EL (cell line): ENCODE data around the gene JAG2.

Experiments
- DNase-seq: peaks from one replicate; pipeline ENCODE4 v3.0.0-alpha.2; 2016

Gene JAG2

DNA sequence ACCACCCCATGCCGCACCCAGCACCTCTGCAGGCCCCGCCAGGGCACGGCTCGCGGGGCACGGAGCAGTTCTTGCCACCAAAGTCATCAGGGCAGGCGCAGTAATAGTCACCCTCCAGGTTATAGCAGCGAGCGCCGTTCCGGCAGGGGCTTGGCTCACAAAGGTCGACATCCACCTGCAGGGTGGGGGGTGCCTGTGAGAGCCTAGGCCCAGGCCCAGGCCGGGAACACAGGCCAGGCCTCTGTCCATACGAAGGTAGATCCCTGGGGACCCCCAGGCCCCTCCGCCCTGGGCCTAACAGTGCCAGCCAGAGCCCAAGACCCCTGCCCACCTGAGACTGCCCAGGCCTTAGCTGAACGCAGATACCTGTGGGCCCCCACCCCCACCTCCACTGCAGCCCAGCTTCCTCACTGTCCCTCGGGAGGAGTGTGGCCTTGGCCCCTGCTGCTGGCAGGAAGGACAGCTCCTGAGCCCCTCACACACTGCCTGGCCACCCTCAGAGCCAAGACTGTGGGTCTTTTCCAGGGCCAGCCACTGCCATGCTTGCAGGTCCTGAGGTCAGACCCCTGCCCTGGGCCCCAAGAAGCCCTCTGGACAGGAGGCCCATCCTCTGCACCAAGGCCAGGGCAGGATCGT, 19.3 kb downstream of the JAG2 start:
- DNase-seq = no peak

DNA sequence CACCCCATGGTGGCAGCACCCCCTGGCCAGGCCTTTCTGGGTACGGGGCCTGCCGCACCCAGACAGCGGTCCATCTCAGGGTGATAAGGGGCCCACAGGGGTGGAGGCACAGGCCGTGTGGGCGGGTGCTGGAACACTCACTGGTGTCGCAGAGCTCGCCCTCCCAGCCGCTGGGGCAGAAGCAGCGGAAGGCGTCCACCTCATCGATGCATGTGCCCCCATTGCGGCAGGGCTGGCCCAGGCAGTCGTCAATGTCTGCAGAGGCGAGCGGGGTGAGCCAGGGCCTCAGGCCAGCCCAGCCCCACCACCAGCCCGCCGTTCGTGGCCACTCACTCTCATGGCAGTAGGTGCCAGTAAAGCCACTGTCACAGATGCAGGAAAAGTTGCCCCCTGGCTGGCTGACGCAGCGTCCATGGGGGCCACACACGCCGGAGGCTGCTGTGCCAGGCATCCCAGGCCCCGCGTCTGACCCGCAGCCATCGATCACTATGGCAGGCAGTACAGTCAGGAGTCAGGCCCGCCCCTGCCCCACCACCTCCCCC, 19.9 kb downstream of the JAG2 start:
- DNase-seq = no peak

DNA sequence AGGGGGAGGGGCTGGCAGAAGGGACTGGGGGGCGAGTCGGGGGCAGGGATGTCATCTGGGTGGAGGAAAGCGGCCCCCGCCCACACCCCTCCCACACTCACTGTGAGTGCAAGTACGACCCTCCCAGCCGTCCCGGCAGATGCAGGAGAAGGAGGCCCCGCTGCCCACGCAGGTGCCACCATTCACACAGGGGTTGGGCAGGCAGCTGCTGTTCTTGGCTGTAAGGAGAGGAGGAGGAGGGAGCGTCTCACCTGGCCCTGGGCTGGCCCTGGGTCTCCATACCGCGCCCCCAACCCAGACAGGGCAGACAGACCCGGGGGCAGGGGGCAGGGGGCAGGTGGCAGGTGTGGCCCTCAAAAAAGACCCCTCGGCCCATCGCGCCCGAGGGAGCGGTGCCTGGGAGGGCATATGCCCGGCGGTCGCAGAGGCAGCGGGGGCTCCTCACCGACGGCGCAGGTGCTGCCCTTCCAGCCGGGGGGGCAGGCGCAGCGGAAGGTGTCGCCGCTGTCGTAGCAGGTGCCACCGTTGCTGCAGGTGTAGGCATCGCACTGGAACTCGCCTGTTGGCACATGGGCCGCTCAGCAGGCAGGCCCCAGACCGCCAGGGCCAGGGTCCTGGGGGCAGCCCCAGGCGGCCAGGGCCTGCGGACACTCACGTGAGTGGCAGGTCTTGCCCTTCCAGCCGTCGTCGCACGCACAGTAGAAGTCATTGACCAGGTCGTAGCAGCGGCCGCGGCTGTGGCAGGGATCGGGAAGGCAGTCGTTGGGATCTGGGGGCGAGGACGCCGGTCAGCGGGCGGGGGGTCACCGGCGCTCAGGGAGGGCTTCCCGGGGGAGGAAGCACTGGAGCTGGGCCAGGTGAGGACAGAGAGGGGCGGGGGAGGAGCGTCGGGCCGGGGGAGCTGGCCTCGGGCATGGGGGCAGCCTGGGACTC, 20.6 kb downstream of the JAG2 start:
- no peak for DNase-seq

DNA sequence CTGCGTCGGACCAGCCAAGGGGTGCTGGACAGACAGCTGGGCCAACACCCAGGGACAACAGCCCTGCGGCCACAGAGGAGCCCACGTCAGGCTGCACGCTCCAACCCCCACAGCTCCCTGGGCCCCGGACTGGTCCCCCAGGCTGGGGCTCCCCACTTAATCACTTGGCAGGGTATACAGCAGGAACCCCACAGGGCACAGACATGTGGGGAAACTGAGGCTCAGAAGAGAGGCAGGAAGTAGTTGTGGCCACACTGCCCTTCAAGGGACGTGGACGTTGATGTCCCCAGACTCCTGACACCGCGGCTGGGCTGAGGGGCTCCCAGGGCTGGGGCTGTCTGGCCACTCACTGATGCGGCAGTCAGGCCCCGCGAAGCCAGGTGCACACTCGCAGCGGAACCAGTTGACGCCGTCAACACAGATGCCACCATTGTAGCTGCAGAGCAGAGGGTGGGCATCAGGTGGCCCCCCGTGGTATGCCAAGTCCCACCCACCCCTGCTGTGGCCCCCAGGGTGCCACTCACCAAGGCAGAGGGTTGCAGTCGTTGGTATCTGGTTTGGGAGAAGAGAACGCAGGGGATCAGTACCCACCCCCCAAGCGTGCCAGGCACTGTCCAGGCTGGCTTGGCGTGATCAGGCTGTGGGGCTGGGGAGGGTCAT, 21.5 kb downstream of the JAG2 start:
- no peak for DNase-seq

DNA sequence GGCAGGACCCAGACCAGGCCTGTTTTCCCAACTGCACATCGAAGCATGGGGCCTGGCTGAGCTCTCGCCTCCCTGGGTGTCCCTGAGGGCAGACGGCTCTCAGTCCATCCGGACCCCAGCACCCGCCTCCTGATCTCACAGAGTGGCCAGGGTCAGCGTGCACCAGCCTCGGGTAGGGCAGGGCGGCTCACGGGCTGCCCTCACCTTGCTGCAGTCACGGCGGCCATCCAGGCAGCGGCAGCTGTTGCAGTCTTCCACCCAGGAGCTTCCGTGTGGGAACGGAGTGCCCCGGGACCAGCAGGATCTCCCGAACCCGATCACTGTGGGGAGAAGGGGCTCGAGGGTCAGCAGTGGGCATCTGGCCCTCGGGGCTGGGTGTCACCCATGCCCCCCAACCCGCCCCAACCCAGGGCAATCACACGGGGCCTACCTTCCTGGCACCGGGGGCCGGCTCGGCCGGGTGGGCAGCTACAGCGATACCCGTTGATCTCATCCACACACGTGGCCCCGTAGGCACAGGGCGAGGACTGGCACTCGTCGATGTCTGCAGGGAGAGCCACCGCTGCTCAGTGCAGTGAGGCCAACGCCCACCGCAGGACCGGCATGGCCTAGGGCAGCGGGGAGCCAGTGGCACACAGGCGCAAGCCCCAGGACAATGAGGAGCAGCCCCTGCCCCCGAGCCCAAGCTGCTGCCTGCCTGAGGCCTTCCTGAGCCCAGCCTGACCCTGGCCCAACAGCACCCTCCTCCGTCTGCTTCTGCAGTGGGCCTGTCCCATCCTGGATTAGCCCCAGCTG, 22.2 kb downstream of the JAG2 start:
- DNase-seq = no peak

DNA sequence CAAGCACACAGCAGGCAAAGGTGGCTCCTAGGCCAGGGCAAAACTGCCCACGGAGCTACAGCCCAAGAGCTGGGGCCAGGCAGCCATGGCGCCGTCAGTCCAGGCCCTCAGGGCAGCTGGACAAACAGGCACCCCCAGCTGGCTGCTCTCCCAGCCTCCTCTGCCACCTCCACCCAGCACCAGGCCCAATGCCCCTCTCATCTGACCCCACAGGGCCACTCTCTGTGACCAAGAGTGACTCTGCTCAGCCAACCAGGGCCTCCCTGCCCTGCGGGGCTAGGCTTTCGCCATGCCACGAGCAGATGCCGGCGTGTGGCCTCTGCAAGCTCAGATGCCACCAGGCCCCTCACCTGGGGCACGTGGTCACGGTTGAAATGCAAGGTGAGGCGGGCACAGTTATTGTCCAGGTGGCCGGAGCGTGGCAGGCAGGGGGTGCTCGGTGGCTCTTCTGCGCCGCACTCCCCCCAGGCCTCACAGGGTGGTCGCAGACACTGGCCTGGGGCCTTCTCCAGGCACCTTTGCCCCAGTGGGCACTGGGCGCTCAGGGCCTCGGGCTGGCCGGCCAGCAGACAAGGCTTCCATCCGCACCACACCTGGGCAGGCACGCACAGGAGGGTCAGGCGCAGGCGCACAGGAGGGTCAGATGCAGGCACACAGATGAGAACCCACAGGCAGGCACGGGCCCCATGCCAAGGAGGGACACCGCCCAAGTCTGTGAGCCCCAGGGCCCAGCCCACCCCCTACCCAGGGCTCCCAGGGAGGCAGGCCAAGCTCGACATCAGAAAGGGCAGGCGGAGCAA, 23.0 kb downstream of the JAG2 start:
- DNase-seq = no peak

DNA sequence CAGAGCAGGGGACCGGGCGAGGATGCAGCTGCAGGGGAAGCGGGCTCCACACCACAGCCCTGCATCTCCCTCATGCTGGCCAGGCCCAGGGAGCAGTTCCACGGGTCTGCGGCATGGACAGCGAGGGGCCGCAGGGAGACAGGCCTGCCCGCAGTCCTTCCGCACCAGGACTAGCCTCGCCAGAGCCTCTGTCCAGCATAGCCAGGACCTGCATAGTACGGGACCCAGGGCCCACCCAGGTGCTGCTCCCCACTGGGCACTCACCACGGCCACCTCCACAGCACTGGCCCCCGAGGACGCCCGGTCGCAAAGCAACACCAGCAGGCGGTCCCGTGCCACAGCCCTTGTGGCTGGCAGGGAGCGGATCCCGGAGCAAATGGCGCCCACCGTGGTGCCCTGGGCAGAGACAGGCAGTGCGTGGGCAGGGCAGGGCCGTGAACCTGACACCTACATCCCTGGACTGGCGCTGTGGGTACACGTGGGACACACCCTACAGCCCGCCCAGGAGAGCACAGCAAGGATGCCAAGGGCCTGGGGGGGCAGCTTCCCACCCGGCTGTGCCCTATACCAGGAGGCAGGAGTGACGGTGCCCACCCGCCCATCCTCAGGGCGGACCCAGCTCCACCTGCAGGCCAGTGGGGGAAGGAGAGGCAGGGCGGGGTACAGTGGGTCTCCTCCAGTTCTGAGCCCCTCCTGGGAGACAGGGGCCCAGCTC, 23.8 kb downstream of the JAG2 start:
- DNase-seq = no peak

DNA sequence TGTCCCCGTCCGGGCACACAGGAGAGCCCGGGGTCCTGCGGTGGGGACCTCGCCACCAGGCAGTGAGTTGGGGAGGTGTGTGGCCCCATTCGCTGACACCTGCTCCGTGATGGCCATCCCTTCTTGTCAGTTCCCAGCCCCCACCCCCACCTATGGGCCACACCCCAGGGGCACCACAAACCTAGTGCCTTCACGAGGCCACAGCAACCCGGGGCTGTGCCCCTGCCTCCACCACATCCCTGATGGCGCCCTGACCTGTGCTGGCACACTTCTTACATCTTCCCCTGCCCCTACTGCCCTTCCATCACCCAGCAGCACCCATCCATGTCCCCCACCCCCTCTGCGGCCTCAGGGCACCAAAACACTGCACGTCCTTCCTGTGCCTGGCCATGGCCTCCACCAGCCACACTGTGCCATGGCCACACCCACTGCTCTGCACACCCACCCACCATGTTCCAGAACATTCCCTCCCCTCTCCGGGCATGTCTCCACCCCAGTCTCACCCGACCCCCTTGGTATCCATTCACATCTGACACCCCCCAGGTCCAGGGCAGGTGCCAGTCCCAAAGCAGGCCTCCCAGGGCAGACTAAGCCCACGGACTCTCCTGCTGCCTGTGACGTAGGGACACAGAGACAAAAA, 24.4 kb downstream of the JAG2 start:
- DNase-seq = no peak

DNA sequence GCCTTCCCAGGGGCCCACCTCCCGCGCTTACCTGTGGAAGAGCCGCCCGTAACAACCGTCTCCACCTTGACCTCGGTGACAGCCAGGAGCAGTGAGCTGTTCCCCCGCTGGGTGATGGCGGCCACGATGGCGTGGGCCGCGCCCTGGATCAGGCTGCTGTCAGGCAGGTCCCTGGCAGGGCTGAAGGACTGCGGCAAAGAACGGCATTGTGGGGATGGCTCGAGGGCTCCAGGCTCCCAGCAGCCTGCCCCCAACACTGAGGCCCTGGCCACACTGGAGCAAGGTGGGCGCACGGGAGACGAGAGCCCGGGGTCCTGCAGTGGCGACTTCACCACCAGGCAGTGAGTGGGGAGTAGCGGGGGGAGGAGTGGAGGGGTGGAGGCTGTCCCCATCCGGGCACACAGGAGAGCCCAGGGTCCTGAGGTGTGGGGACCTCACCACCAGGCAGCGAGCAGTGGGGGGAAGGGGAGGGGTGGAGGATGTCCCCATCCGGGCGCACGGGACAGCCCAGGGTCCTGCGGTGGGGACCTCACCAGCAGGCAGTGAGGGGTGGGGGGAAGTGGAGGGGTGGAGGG, 25.0 kb downstream of the JAG2 start:
- no peak for DNase-seq

DNA sequence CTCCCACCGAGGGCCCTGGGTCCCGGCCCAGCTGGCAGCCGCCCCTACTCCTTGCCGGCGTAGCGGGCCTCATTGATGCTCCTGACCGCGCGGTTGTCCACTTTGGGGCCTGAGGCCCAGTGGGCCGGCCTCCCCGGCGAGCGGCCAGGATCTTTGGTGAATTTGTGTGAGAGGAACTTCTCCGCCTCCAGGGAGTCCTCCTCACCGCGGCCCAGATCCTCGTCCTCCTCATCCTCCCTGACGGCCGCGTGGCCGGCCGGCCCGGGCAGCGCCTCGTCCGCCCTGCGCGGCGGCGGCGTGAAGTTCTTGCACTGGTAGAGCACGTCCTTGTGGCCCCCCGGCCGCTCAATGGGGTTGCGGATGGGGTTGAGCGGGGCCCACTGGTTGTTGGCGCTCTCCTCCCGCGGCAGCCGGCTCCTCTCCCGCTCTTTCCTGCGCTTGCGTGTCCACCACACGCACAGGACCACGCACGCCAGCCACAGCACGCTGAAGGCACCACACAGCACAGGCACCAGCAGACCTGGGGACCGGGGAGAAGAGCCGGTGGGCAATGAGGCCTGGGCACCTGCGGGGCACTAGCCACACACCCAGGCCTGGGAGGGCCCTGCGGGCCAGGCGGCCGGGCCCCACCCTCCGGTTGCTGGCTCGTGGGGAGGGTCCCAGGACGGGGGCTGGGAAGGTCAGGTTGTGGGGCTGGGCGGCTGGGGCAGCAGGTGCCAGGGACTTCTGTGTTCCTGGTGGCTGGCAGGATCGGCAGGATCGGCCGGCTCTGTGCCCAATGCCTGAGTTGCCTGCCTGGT, 25.7 kb downstream of the JAG2 start:
- no peak for DNase-seq

DNA sequence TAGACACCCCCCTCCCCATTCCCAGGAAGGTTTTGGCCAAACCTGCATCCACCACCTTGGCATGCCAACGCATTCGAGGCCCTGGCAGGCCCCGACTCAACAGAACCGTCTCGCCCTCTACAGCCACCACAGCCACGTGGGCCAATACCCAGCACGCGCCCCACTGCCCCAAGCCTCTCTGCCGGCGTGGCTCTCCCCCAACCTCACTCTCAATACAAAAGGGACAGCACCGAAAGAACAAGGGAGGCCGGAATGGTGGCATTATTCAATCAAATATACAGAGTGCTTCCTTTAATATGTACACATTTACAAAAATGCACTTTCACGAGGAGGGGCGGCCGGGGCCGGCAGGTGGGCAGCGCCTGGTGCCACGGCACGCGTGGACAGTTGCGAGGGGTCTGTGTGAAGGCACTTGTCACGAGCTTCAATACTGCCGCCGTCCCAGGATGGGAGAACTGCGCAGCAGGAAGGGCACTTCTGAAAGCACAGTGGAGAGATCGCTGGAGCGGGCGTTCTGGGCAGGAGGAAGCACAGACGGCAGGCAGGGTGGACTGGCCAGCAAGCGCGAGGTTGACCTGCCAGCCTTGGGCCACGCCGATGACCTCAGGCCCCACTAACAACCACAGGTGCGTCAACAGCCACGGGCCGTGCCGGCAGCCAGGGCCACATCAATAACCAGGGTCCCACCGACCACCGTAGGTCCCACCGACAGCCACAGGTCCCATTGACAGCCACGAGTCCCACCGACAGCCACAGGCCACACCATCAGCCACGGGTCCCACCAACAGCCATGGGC, 26.9 kb downstream of the JAG2 start:
- DNase-seq = no peak

DNA sequence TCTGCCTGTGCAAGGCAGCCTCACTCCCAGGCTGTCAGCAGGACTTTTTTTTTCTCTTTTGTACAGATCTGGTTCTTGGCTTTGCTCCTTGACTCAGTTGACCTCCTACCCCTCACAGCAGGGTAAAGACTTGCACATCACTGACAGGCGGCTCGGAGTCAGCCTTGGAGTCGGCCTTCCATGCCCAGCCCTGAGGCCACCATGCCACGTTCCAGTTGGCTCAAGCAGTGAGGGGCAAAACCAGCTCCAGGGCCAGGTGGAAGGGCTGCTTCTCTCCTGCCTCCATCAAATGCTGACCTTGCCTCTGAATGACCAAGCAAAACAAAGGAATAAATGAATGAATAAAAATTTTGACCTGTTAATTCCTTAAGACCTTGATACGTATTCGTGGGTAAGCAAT, 27.6 kb downstream of the JAG2 start:
- DNase-seq = no peak

DNA sequence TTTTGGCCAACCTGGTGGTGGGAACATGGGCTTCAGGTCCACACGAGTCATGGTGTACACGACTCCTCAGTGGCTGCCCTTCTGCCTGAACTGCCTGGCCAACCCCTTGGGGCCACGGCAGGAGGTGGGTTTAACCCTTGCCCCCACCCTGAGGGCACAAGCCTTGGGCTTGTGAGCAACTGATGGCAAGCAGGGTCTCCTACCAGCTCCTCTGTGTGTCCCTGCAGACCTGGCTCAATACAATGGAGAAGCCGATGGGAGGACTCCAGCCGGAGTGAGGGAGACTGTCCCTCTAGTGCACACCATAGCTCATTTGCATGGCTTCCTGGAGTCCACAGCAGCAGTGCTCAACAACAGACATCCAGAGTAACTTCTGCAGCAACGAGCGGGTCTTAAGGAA, 28.0 kb downstream of the JAG2 start:
- DNase-seq = no peak

DNA sequence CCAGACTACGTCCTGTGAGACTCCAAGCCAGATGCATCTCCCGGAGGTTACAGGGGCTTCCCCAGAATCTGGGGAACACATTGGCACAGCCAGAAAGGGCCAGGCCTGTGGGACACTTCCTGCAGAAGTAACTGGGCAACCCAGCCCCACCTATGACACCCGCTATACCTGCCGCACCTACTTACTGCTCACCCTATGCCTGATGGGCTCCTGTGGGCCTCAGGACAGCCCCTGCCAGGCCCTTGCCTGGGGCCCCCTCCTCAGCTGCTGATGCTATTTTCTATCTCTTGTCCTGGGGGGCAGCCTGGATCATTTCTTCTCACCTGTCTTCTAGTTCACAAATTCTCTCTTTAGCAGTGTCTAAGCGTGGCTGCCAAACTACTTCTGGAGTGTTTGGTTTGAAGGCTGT, 28.7 kb downstream of the JAG2 start:
- no peak for DNase-seq

DNA sequence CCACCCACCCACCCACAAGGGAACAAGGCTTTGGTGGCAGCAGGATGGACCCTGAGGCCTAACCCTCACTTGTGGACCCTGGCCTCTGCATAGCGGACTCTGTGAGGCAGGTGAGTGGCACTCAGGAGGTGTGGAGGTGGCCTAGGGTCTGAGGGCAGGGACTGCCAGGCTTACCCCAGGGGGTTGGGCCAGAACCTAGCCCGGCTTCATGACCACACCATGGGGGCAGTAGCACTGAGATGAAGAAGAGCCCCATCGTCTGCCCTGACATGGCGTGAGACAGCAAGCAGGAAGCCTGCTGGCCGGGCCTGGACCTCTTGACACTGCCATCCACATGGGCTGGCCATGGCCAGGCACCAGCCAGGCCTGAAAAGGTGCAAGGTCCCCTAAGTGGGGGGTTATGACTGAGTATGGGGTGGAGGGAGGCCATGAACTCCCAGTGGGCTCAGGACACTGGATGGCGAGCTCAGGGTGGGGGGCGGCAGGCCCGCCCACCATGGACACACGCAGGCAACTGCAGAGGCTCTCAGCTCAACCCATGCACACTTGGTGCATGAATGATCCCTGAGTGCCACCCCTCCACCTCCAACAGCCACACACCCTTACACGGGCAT, 29.3 kb downstream of the JAG2 start:
- DNase-seq = no peak

DNA sequence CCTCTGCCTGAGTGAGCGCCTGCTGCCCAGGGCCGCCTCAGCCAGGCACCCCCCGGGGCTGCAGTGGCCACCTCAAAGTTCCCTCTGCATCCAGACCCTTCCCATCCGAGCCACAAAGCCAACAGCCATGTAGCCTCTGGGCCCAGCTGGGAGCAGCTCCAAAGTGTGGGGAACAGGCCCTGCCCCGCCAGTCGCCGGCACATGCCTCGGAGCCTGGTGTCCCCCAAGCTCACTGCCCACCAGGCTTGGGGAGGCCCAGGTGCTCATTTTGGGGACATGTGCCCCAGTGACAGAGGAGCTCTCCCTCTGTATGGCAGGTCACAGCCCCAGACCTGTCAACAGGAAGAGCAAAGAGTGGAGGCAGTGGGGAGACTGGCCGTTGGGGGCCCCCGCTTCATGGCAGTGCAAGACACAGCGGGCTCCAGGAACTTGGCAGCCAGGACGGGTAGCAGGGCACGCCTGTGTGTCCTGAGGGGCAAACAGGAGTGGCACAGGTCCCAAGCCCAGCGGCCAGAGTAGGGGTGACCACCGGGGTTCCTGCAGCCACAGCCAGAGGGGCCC, 29.9 kb downstream of the JAG2 start:
- DNase-seq = no peak

DNA sequence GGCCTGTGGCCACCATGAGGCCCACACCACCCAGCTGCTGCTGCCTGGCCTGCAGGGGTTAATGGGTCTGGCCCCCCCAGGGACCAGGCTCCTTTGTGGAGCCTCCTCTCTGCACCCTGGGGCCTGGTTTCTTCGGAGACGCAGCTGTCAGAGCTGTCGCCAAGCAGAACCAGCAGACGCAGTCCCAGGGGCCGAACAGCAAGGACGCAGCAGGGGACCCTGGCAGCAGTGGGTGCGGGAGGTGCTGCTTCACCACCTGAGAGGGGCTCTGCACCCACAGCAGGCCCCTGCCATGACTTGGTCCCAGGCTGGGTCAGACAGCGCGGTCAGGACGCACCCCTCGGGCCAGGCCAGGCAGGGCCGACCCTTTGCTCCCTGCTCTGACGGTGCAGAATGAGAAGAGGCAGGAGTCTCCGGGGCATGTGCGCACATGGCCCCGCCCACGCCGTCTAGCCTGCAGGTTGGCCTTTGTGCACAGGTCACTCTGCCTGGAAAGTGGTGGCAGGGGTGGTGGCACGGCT, 30.5 kb downstream of the JAG2 start:
- no peak for DNase-seq
